Right lobe of liver (tissue), 6 donors: ENCODE measurements around the gene SH3GL1. TPM values are rescaled to one million over a fixed set of nuclear protein-coding genes. Genes with fewer than 3 reads are reported as not detected.
"Not testable (repeated sequence)": the region's sequence is repeated elsewhere in the genome, so short reads cannot be mapped to it uniquely, and the experiment has no call there.

ENCODE experiments used
- ATAC-seq, 4 donors: fragments of 200-7000 bp; cut with Tn5 transposase; one replicate each; pipeline ENCODE4 v1.9.1; 2020; ENCODE audit warnings: mild to moderate bottlenecking in 4 of 4, moderate library complexity in 4 of 4
- DNase-seq, 3 donors: peaks; one replicate each; pipeline ENCODE4 v3.0.0-alpha.2; 2020
- H3K27ac ChIP-seq, 3 donors: fragments of 200-600 bp; one replicate each; pipeline ENCODE4 v1.8.0; 2022
- H3K27me3 ChIP-seq, 2 donors: fragments of 200-600 bp; one replicate each; pipeline ENCODE4 v1.8.0; 2022
- H3K36me3 ChIP-seq, 4 donors: fragments of 200-600 bp; sonication (generic) in 1 of 4; one replicate each; pipeline versions ENCODE4 v1.5.1 to v1.8.0; 2017 to 2022; ENCODE audit warnings: control low read depth in 1 of 4
- H3K4me1 ChIP-seq, 4 donors: fragments of 200-600 bp; sonication (generic) in 1 of 4; one replicate each; pipeline versions ENCODE4 v1.5.1 to v1.8.0; 2017 to 2022; ENCODE audit warnings: control low read depth in 1 of 4
- H3K4me3 ChIP-seq, 3 donors: fragments of 200-600 bp; one replicate each; pipeline ENCODE4 v1.8.0; 2022
- H3K9me3 ChIP-seq, 4 donors: fragments of 200-600 bp; sonication (generic) in 1 of 4; one replicate each; pipeline versions ENCODE4 v1.5.1 to v1.8.0; 2017 to 2022; ENCODE audit warnings: control low read depth in 1 of 4
- CTCF ChIP-seq, 4 donors: fragments of 200-600 bp in 3 of 4; fragments of 450-650 bp in 1 of 4; IDR thresholded peaks; one replicate each; pipeline versions ENCODE4 v1.5.1 to v1.8.0; 2016 to 2022; ENCODE audit warnings: antibody characterized with exemption in 4 of 4, mild to moderate bottlenecking in 2 of 4
- POLR2A ChIP-seq: fragments of 450-650 bp; IDR thresholded peaks from one replicate; pipeline ENCODE4 v1.6.1; 2017; ENCODE audit warnings: antibody characterized with exemption, mild to moderate bottlenecking
- WGBS: methylation state at CpG from one replicate; pipeline ENCODE4 v1.1.6; 2018; ENCODE audit warnings: low coverage, low lambda C conversion rate; ENCODE audit not compliant: insufficient coverage; ENCODE audit errors: missing lambda C conversion rate; 5-methylcytosine and 5-hydroxymethylcytosine counted together
- intact Hi-C, 2 donors: fragments of 100-400 bp; cut with DNase I; formaldehyde crosslinking; loops; one replicate each; pipeline versions ENCODE4 v1.11.2 to v1.14.1; 2022
- total RNA-seq, 6 experiments: library from RNA; depleted of rRNA in 2 of 6; stranded (reverse); fragments of >200 nt in 2 of 6; fragmentation: NEBNext Ultra II Directional in 3 of 6; extraction: Animal tissue kit (Norgen Biotek cat#: 25700) in 3 of 6; gene quantifications; one replicate each; pipeline versions ENCODE4 v1.1.0 to v1.2.4, GENCODE V29; 2016 to 2023
- donor health status: DM: no; HTN: yes; CAD: no.
- donor health status: DM: no; HTN: no; CAD: no.
- donor health status: DM: no; HTN: no; CAD: no.
- donor health status: DM: no; HTN: yes; CAD: no.
- donor health status: DM: no; HTN: yes; CAD: no.

Gene SH3GL1
- total RNA-seq, 6 experiments from 2014 or later: 22.6 to 47.7 (median 25.2) TPM

- Histone ChIP-seq H3K36me3 (peaks cover 0 to 7% (median 0%) of the 10 kb centered on the region in 4 donors), H3K4me3 (no peak overlapping the region), H3K9me3 (no peaks in the 10 kb centered on the region), H3K4me1 (peaks cover 0 to 23% (median 5%) of the 10 kb centered on the region in 4 donors), H3K27me3 (no peaks in the 10 kb centered on the region), H3K27ac (no peak overlapping the region)
- ATAC-seq: no peak
- TF ChIP-seq CTCF (IDR thresholded peaks at IDR 0.05) (no peak), POLR2A (no peak)
- intact Hi-C loops: loop anchor here in 1 of 2 donors (10.0 kb wide), 1 partner anchor 60 kb away; no protein-coding TSS in a partner anchor
- DNase-seq: no peak
- WGBS: 77% methylated on average over 7 of the region's 7 CpGs
These were observed 65.3 kb downstream of the SH3GL1 start for GRCh38 chr19:4334929-4335570.

- H3K9me3 ChIP-seq: no peaks in the 10 kb centered on the region
- no peak for ATAC-seq
- 94% methylated on average over 13 of the region's 19 CpGs for WGBS
- no peak overlapping the region for H3K4me3 ChIP-seq
- H3K4me1 ChIP-seq: no peaks in the 10 kb centered on the region
- intact Hi-C loops: loop anchor here in 1 of 2 donors (10.0 kb wide), 1 partner anchor 65 kb away; no protein-coding TSS in a partner anchor
- H3K27ac ChIP-seq: no peak overlapping the region
- DNase-seq: no peak
- peaks cover 0 to 7% (median 0%) of the 10 kb centered on the region in 4 donors for H3K36me3 ChIP-seq
- no peaks in the 10 kb centered on the region for H3K27me3 ChIP-seq
- no peak for TF ChIP-seq POLR2A
- no peak for TF ChIP-seq CTCF (IDR thresholded peaks at IDR 0.05)
These were observed 70.5 kb downstream of the SH3GL1 start for GRCh38 chr19:4329858-4330257.

- peak overlapping the region in 2 of 3 donors; percentile 6 to 36 for H3K4me3 ChIP-seq
- H3K27me3 ChIP-seq, H3K9me3 ChIP-seq, H3K27ac ChIP-seq, DNase-seq, ATAC-seq, H3K4me1 ChIP-seq, intact Hi-C loops, H3K36me3 ChIP-seq: not testable (repeated sequence)
- 49% methylated on average over 23 of the region's 35 CpGs for WGBS
These were observed 71.2 kb downstream of the SH3GL1 start for GRCh38 chr19:4328991-4329681.

GRCh38 chr19:4328243-4328990 is 71.9 kb downstream of the SH3GL1 start:
- no peaks in the 10 kb centered on the region for H3K27me3 ChIP-seq
- 10% methylated on average over 23 of the region's 49 CpGs for WGBS
- DNase-seq (peak; percentile 73 to 97 (median 85)), ATAC-seq (peak; percentile 85 to 94 (median 90))
- H3K4me1 ChIP-seq: no peaks in the 10 kb centered on the region
- intact Hi-C loops: no loop called here
- TF ChIP-seq POLR2A (no peak), CTCF (IDR thresholded peaks at IDR 0.05) (no peak)
- no peak overlapping the region for H3K27ac ChIP-seq
- peaks cover 0 to 7% (median 0%) of the 10 kb centered on the region in 4 donors for H3K36me3 ChIP-seq
- no peaks in the 10 kb centered on the region for H3K9me3 ChIP-seq
- peak overlapping the region in 2 of 3 donors; percentile 6 to 44 for H3K4me3 ChIP-seq
